ACHN (cell line): ENCODE results near the gene HSF4.

Source experiments
- DNase-seq: peaks from one replicate; pipeline ENCODE4 v3.0.0-alpha.2; 2015
- in situ Hi-C: cut with HindIII; loops from 2 replicates; pipeline ENCODE4 v1.10.0; 2017; ENCODE audit warnings: low sequenced_read_pairs, low pct_ligation_motif_present, low pct_unique_long_range_greater_than_20kb

Gene HSF4

DNA sequence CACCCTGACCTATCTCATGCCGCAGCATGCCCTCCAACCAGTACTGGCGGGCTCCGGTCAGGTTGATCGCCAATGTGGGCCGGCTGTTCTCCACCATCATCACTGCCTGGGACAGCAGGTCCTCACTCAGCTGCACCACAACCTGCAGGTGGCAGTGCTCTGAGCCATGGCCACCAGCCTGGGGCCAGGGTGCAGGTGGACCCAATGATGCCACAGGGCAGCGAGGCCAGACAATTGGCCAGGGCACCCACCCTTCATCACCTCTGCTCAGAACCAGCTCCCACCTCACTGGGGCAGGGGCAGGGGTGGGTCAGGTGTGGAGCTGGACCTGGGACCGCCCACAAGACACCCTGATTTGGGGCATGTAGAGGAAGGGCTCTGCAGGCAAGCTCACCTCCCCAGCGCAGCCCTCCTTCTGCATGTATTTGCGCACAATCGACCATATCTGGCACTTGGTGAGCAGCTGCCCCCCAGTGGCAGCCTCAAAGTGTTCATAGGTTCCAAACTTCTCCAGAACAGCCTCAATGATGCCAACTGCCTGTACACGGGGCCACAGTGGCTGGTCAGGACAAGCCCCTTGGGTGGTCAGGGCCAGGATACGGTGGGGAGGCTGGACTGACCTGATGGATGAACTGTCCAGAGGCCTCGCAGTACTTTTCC lies 15.0 kb downstream of the HSF4 start:
- peak; percentile 53 for DNase-seq
- in situ Hi-C loops: no loop called here

DNA sequence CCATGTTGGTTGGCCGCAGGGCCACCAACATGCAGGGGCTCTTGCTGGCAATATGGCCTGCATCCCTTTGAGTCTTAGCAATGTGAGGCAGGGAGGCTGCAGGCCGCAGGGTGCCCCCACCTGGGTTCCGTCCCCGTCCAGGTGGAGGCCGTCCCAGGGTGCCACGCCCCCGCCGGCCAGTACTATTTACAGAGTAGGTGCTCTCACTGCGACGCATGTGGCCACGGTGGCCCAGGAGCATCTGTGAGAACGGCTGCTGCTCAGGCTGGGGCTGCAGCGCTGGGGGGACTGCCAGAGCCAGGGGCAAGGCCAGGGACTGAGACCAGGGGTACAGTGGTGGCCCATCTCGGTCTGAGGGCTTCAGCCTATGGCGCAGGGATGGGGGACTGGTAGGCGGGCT lies 15.6 kb downstream of the HSF4 start:
- in situ Hi-C loops: no loop called here
- DNase-seq: no peak

DNA sequence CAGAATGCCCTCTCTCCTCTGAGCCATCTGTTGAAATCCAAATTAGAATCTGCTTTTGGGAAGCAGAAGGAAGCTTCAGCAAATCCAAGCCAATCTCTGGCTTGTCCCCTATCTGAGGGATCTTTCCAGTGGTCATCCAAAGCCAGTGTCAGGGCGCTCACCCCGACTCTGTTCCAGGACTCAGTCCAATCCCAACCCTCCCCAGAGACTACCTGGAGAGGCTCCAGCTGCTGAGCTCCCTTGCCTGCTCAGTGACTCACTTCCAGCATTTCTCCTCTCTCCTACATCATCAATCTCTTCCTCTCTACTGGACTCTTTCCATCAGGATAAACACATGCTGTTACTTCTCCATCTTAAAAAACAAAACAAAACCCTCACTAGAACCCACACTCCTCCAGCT lies 16.8 kb downstream of the HSF4 start:
- in situ Hi-C loops: no loop called here
- DNase-seq: peak; percentile 57

DNA sequence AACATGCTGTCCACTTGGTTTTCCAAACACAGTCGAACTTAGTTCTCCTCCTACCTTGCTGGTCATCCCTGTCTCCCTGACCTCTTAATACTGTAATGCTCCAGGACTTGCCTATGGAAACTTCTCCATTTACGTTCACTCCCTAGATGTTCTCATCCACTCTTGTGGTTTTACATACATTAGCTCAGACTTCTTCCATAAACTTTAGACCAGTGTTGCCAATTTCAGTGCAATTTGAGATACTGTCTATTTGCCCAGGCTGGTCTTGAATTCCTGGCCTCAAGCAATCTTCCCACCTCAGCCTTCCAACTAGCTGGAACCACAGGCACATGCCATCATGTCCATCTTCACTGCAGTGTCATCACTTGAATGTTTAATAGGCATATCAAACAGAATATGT lies 17.7 kb downstream of the HSF4 start:
- in situ Hi-C loops: no loop called here
- no peak for DNase-seq

DNA sequence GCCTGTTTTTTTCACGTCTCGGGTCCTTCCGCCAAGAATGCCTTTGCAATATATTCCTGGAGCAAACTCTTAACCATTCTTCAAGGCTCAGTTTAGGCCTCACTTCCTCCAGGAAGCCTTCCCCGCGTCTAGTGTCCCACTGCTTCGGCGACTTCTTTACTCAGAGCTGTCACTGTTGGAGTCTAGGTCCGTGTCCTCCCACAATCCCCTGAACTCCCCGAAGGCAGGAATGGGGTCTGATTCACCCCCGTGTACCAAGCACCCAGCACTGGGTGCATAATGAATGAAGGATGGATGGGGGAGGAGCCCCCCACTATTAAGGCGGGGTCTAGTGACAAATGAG lies 18.7 kb downstream of the HSF4 start:
- DNase-seq: no peak
- in situ Hi-C loops: no loop called here

DNA sequence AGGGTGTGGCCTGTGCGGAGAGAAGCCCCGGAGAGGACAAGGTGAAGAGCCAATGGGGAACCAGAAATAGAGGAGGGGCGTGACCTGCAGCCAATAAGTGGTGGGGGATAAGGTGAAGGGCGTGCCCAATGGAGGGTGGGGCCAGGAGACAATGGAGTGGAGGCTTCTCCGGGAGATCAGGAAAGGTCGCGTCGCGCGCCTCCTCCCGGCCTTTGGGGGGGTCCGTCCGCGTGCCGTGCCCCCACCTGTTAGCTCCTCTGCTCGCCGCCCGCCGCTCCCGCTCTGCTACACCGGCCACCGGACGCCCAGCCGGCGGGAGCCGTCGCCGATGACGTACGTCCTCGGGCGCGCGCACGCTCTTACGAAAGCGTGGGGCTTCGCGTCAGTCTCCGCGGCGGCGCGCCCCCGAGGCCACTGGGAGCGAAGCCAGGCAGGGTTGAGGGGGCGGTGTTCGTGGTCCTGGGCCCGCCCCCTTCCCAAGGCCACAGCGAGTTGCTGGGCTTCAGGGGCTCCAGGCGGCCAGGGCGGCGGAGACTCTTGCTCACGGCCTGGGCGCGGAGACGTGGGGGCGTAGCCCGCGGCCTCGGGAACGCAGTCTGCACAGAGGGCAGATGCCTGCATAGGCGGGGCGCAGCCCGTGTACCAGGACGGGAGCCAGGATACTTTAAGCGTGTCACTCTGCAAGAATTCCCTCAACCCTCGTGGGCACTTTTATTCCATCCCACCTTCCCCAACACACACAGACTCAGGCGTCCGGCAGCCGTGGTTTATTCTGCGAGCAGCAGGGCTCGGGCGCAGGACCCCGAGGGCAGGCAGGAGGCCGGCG lies 19.3 kb downstream of the HSF4 start, which contains the start of gene MATCAP1:
MATCAP1 (minus strand) TSS at position 337 of the 826 bp plus-strand sequence. CDS start 3,353 bp downstream, outside the sequence.
- DNase-seq: peak; percentile 99
- in situ Hi-C loops: no loop called here

DNA sequence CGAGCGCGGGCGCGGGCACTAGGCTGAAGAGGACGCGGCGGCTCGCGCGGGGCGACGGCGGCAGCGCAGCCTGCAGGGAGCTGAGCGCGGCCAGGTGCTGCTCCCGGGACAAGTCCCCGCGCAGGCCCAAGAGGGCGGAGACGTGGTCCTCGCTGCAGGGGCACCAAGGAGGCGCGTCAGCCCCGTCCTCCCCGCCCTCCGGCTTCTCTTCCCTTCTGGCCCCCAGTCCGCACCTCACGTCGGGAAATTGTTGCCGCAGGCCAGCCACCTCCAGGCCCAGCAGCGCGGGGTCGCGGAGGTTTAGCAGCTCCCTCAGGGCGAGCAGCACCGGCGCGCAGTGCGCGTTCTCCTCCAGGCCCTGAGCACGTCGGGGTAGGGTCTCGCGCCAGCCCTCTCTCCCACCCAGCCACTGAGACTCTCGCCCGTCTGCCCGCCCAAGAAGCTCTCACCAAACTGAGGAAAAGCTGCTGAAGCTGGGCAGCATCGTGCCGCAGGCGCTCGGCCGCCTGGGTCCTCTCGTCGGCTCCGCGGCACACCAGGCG lies 20.0 kb downstream of the HSF4 start:
- in situ Hi-C loops: no loop called here
- no peak for DNase-seq

DNA sequence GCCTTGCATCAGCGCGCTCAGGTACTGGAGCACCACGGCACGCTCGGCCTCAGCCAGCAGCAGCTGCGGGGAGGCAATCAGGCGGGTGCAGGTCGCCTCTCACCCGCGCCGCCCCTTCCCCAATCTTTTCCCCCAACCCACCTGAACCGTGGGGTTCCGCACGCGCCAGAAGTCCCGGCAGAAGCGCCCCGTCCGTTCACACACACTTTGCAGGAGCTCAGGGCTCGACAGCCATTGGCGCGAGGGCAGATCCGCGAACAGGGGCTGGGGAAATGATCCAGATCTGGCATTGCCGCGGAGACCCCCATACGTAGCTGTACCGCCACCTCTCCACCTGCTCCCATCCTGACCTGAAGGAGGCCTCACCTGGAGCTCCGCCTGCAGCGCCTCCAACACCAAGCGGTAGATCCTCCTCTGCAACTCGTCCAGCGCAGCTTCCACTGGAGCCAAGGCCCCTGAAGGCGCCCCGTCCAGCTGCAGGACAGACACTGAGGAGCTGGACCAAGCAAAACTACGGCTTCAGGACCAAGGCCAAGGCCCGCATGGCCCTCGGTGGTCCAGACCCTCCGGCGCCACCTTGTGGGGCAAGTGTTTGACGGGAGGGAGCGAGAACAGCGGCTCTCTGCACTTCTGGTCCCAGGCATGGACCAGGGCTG lies 20.6 kb downstream of the HSF4 start:
- DNase-seq: peak; percentile 98
- in situ Hi-C loops: no loop called here

DNA sequence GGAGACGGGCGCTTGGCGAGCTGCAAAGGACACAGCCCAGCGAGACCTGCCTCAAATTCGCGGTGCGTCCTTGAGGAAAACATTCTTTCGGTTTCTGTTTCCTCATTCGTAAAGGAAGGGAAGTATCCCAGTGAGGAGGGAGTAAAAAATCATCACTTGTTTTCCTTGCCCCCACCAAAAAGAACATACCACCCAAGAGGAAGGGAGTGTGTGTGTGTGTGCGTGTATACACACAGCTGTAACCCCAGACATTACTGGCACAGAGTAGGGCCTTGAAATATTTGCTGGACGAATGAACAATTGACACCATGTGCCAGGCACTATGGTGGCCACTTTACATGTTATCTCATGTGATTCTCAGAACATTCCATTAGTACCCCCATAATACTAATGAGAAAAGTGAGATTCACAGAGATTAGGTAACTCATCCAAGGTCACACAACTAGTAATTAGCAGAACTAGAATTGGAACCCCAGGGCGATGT lies 21.1 kb downstream of the HSF4 start:
- in situ Hi-C loops: no loop called here
- no peak for DNase-seq

DNA sequence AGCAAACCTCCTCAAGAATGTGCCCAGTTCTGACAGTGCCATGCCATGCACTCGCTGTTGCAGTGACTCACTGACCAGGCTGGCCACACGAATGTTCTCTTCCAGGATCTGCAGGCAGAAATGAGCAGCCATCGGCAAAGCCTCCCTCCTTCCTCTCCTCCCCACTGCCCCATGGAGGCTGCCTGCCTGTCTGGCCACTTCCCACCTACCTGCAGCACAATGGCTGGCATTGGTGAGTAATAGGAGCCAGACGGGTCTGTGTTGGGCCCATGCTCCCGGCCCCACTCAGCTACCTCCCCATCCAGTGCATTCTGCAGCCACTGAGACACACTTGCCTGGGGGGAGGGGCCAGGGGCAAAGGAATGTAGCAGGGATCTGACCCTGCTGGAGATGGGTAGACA lies 22.0 kb downstream of the HSF4 start:
- in situ Hi-C loops: no loop called here
- peak; percentile 92 for DNase-seq

DNA sequence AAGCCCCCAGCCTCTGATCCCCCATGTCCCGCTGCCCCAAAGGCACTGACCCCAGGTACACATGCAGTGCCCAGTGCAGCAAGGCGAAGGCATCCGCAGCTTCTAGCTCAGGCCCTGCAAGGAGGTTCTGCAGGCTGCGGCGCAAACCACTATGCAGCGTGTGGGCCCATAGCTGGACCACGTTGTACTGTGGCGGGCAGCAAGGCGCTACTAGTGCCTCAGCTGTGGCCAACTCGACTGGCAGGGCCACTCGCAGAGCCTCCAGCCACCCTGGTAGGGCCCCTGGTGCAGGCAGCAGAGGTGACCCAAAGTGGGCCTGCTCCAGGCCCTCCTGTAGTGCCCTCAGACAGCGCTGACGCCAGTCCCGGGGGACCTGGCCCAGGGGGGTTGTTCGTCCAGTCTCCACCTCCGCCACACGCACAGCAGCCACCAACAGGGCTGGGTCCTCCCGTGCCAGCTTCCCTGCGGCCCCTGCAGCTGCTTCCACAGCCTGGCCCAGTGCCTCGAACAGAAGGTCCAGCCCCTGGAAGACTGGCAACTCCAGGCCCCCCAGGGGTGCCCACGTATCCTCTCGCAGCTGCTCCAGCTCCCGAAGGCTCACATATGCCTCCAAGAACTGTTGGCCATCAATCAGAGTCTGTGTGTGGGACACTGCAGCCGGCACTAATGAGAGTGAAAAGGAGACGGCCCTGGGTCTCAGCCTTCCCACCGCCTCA lies 22.8 kb downstream of the HSF4 start:
- in situ Hi-C loops: no loop called here
- DNase-seq: no peak

DNA sequence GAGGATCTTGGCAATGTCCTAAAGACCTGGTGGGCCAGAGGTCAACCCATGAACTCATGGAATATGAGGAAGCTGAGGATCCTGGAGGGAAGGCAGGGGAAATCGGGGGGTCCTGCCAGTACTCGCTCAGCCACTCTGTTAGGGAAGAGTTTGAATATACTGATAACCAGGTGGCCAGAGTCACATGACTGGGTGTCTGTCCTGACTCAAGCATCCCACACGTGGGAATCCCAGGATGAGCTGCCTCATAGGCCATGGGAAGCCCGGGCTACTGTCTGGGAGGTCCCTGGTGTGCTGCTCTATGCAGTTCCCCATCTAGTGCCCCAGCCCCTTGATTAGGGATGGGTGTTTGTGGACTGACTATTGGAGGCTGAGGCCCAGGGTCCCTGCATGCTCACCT lies 23.8 kb downstream of the HSF4 start:
- DNase-seq: no peak
- in situ Hi-C loops: no loop called here

DNA sequence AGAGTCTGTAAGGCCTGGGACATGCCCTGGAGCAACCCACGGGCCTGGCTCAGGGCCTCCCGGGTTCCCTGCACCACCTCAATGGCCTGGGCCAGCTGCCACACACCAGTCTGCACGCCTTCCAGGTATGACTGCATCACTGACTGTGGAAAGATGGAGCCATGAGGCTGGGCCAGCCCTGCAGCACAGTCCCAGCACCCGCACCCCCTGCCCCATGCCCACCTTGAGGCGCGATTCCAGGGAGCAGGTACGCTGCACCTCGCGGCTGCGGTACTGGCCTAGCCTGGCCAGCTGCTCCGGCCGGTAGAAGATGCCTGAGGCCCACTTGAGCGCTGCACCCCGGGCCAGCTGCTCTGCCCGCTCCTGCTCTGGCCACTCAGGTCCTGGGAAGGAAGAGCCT lies 24.3 kb downstream of the HSF4 start:
- in situ Hi-C loops: no loop called here
- DNase-seq: no peak

DNA sequence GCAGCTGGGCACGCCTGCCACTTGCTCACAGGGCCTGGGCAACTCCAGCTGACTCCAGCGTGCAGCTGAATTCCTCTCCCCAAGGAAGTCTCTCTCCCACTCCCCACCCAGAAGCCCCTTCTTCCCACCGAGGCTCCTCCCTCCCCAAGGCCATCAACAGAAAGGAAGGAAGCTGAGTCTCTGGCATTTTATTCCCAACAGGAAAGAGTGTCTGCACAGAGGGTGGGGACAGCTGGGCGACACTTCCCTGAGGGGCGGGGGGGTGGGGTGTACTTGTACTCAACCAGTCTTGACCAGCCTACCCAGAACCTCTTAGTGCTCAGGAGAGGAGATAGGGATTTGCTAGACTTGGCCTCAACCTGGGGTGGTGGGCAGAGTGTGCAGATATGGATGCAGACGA lies 25.5 kb downstream of the HSF4 start, which contains the start of gene EXOC3L1:
EXOC3L1 (minus strand) TSS at position 96 of the 400 bp plus-strand sequence. CDS start 460 bp downstream, outside the sequence.
- in situ Hi-C loops: no loop called here
- DNase-seq: no peak

DNA sequence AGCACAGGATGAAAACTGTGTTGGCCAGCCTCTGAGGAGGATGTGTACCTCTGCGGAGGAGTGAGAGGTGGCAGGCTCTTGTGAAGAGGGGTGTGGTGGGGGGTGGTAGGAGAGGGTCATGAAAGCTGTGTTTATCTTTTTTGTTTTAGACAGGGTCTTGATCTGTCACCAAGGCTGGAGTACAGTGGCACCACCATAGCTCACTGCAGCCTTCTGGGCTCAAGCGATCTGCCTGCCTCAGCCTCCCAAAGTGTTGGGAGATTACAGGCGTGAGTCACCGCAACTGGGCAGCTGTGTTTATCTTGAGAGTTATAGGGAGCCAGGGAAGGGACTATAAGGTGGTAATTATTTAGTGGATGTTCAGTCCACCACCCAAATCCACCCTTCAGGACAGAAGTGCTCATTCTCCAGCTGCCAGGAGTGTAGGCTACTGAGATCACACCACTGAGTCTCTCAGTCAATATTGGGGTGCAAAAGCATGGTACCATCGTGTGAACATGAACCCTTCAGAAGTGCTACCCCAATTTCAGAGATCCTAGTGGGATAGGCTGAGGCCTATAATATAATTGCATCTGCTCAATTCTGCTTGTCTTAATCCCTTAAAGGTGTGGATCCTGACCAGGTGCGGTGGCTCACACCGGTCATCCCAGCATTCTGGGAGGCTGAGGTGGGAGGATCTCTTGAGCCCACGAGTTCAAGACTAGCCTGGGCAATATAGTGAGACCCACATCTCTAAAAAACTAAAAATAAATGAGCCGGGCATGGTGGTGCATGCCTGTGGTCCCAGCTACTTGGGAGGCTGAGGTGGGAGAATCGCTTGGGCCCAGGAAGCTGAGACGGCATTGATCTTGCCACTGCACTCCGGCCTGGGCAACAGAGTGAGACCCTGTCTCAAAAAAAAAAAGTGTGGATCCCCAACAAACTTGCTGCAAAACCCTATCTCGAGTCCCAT lies 26.2 kb downstream of the HSF4 start:
- in situ Hi-C loops: no loop called here
- no peak for DNase-seq

DNA sequence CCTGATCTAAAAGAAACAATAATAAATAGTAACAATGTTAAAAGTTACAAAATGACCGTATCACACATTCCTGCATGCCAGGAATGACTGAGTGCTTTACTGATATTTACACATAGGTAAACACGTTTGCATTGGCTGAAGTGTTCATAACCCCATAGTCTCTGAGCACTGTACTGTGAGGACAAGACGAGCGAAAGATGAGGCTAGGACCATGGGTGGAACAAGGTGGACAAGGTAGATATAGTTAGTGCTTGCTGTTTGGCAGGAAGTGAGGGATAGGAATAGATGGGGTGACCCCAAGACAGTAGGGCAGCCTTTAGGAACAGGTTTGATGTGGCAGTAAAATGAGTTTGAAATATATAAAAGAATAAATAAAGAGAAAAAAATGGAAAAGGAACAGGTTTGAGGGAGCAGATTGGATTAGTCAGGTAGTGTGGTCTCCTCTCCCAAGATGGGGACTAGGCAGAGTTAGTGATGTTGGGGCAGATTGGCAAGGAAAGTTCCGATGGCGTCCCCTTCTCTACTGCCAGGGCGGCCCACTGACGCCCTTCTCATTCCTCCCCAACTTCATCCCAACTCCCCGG lies 27.0 kb downstream of the HSF4 start:
- DNase-seq: no peak
- in situ Hi-C loops: no loop called here

DNA sequence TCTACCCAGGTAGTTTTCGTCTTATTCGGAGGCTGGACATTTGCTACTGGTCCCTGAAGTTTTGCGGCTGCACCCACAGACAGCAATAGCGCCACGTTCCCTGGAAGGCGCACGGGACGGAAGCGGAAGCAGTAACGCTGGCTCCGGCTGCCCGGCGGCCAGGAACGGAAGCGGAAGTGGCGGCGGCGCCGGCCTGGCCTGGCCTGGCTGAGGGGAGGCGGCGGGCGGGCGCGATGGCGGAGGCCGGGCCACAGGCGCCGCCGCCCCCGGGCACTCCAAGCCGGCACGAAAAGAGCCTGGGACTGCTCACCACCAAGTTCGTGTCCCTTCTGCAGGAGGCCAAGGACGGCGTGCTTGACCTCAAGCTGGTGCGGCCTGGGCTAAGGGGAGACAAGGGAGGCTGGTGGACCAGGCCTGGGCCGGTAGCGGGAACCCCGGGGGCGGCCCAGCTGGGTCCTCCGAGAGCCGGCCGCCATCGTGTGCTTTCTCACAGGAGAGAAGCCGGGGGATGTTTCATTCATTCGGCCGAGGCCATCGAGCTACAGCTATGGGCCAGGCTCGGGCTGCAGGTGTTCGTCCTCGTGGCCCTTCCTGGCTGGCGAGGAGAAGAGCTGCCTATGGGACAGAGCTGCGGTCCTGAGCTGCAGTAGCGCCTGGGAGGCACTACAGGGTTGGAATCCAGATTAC lies 27.6 kb downstream of the HSF4 start, which contains the start of gene E2F4:
E2F4 (plus strand) TSS at position 161 of the 687 bp plus-strand sequence; CDS start at position 234, 73 bp downstream.
- DNase-seq: peak; percentile 97

More for the DNA sequence above, 27.6 kb downstream of the HSF4 start, which contains the start of gene E2F4:
- in situ Hi-C loops: no loop called here
